HG03280 (cell line): ENCODE results near the gene TRDMT1.

Experiments
- ATAC-seq: cut with Tn5 transposase; IDR thresholded peaks from one replicate; pipeline ENCODE4 v1.9.1; 2021; ENCODE audit warnings: mild to moderate bottlenecking, moderate library complexity; ENCODE audit not compliant: unreplicated experiment

Gene TRDMT1

DNA sequence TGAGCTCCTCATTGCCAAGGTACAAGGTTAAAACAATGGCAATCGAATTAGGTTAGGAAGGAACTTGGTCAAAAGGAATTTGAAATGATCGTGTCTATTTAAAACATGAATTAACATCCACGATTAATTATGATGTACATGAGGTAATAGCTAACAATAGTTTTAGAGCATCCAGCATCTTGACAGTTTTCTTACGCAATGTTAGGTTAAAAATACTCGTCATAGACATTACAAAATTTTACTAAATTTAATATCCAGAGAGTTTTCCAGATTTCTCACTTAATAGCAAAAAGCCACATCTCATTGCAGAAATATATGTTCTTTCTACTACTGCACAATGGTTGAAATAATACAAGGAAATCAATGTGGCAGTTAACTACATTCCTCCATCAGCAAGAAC lies 94.5 kb downstream of the TRDMT1 start:
- no peak for ATAC-seq

GRCh38 chr10:17101910-17102266 lies 99.6 kb downstream of the TRDMT1 start:
- no peak for ATAC-seq

- ATAC-seq, result no peak
These were observed 100.1 kb downstream of the TRDMT1 start for GRCh38 chr10:17101257-17101909.

- no peak for ATAC-seq
These were observed 100.9 kb downstream of the TRDMT1 start for GRCh38 chr10:17100586-17100985.

GRCh38 chr10:17098012-17098411 lies 103.5 kb downstream of the TRDMT1 start:
- ATAC-seq, result no peak
